Astrocyte (in vitro differentiated cells and primary cell): ENCODE measurements around the gene LIMS1. TPM values are rescaled to one million over a fixed set of nuclear protein-coding genes. Genes with fewer than 3 reads are reported as not detected.
"Not testable (repeated sequence)": the region's sequence is repeated elsewhere in the genome, so short reads cannot be mapped to it uniquely, and the experiment has no call there.

Experiments used
- DNase-seq: peaks from one replicate; pipeline ENCODE4 v3.0.0-alpha.2; 2010; ENCODE audit warnings: low read depth
- FAIRE-seq: peaks from 2 replicates; lab custom pipeline; 2011; peaks lifted over from hg19 to GRCh38; lab: Jason Lieb, UNC
- H2AFZ ChIP-seq: 2 replicates; pipeline ENCODE4 v1.6.0; 2012; ENCODE audit warnings: low read depth, low read length, inconsistent platforms
- H3K27ac ChIP-seq: 2 replicates; pipeline ENCODE4 v1.5.1; 2011; ENCODE audit warnings: low read depth, low read length, inconsistent platforms
- H3K27me3 ChIP-seq: 2 replicates; pipeline ENCODE4 v1.6.0; 2011; ENCODE audit warnings: low read length, inconsistent platforms; ENCODE audit not compliant: insufficient read depth
- H3K36me3 ChIP-seq: 2 replicates; pipeline ENCODE4 v1.5.1; 2011; ENCODE audit warnings: low read length, inconsistent platforms; ENCODE audit not compliant: insufficient read depth
- H3K4me1 ChIP-seq: 2 replicates; pipeline ENCODE4 v1.5.1; 2011; ENCODE audit warnings: low read length, inconsistent platforms; ENCODE audit not compliant: insufficient read depth
- H3K4me2 ChIP-seq: 2 replicates; pipeline ENCODE4 v1.6.0; 2012; ENCODE audit warnings: low read length, inconsistent platforms
- H3K4me3 ChIP-seq: 2 replicates; pipeline ENCODE4 v1.5.1; 2011; ENCODE audit warnings: low read depth, mild to moderate bottlenecking, low read length, inconsistent platforms; ENCODE audit not compliant: insufficient read depth
- H3K79me2 ChIP-seq: 2 replicates; pipeline ENCODE4 v1.6.0; 2012; ENCODE audit warnings: mild to moderate bottlenecking, low read length, inconsistent platforms; ENCODE audit not compliant: insufficient read depth
- H3K9ac ChIP-seq: 2 replicates; pipeline ENCODE4 v1.6.0; 2012; ENCODE audit warnings: mild to moderate bottlenecking, low read length, inconsistent platforms
- H3K9me3 ChIP-seq: 2 replicates; pipeline ENCODE4 v1.5.1; 2012; ENCODE audit warnings: low read depth, mild to moderate bottlenecking, low read length, inconsistent platforms; ENCODE audit not compliant: insufficient read depth
- H4K20me1 ChIP-seq: 2 replicates; pipeline ENCODE4 v1.6.0; 2012; ENCODE audit warnings: low read length, inconsistent platforms; ENCODE audit not compliant: insufficient read depth
- H3K27ac Mint-ChIP-seq: one replicate; pipeline ENCODE4 v1.8.0; 2021; ENCODE audit warnings: mild to moderate bottlenecking, mixed read lengths; ENCODE audit not compliant: unreplicated experiment
- H3K27me3 Mint-ChIP-seq: one replicate; pipeline ENCODE4 v1.8.0; 2021; ENCODE audit warnings: low read depth, mixed read lengths; ENCODE audit not compliant: unreplicated experiment
- H3K36me3 Mint-ChIP-seq: one replicate; pipeline ENCODE4 v1.8.0; 2021; ENCODE audit warnings: low read depth, mixed read lengths; ENCODE audit not compliant: unreplicated experiment
- H3K4me1 Mint-ChIP-seq: one replicate; pipeline ENCODE4 v1.8.0; 2021; ENCODE audit warnings: low read depth, mixed read lengths; ENCODE audit not compliant: unreplicated experiment
- H3K4me3 Mint-ChIP-seq: one replicate; pipeline ENCODE4 v1.8.0; 2021; ENCODE audit warnings: mild to moderate bottlenecking, moderate library complexity, mixed read lengths; ENCODE audit not compliant: unreplicated experiment
- H3K9me3 Mint-ChIP-seq: one replicate; pipeline ENCODE4 v1.8.0; 2021; ENCODE audit warnings: mild to moderate bottlenecking, mixed read lengths; ENCODE audit not compliant: unreplicated experiment
- EZH2 ChIP-seq: IDR thresholded peaks from 2 replicates; pipeline ENCODE4 v1.6.1; 2012; ENCODE audit warnings: mild to moderate bottlenecking, low read length, inconsistent platforms; ENCODE audit not compliant: insufficient read depth
- total RNA-seq: library from RNA; stranded (reverse); gene quantifications from 2 replicates; pipeline ENCODE4 v1.2.1, GENCODE V29; 2021
- TF ChIP-seq, protein P1 (sequence below): IDR thresholded peaks from 2 replicates; pipeline ENCODE4 v1.5.1; 2011; ENCODE audit warnings: low read depth, mild to moderate bottlenecking, inconsistent platforms, low read length, moderate library complexity; ENCODE audit not compliant: insufficient read depth

The LIMS1 gene
- total RNA-seq, 1 donor from 2014 or later, result 205 TPM

DNA sequence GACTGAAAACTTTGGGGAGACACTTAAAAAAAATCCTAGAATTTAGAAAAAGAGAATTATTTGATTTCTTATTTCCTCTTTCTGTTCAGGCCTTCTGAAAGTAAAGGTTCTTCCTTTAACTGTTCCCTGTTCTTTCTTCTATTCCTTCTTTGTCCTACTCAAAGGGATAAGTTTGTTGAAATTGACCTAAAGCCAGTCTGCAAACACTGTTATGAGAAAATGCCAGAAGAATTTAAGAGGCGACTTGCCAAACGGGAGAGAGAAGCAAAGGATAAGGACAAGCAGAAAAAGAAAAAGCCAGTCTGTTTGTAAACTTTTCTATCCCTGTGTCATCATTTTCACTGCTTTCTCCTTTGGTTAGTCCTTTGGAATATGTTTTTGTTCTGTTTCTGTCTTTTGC is 146.5 kb downstream of the LIMS1 start:
- FAIRE-seq, H3K27me3 Mint-ChIP-seq: not testable (repeated sequence)

DNA sequence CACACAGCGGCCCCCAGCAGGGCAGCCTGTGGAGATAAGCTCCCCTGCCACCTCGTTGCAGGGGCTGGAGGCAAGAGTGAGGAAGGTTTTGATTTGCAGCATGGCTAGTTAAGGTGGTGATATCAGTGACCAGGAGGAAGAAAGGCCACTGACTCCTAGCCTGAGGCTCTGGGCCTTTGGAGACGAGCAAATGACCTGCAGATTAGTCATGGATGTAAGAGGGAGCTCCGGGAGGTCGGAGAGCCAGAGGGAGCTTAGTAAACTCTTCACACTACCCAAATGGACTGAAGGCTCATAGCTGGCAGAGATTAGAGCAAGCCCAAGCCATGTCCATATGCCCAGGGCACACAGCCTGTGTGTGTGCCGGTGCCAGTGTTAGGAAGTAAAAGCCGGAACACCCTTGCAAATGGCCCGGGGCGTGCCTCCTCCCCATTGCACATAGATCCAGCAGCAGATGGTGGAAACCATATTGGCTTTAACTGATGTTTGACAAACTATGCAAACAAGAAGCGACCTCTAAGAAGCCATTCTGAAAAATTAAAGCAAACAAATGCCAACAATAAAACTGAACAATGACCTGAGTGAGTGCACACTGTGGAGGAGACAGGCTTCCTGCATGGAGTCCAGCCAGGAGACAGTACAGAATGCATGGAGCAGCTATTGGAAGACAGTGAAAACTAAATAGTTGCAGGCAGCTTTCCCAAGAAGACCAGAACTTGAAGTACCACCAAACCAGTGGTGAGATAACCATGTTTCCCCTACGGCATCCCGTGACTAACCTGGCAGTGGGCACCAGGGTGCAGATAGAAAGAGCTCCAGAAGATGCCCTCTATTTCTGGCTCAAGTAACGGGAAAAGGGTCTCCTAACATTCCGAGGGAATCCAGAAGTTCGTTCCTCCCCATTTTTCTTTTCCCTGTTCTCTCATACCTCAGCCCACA is 154.8 kb downstream of the LIMS1 start:
- not testable (repeated sequence) for H4K20me1 ChIP-seq, H2AFZ ChIP-seq, H3K4me2 ChIP-seq, H3K4me3 Mint-ChIP-seq, H3K27me3 ChIP-seq, H3K4me1 ChIP-seq, H3K9me3 Mint-ChIP-seq, H3K4me3 ChIP-seq, DNase-seq, H3K27me3 Mint-ChIP-seq, H3K9ac ChIP-seq, H3K9me3 ChIP-seq, H3K4me1 Mint-ChIP-seq, H3K36me3 ChIP-seq, FAIRE-seq, H3K27ac ChIP-seq, H3K79me2 ChIP-seq, H3K36me3 Mint-ChIP-seq, H3K27ac Mint-ChIP-seq

More for the DNA sequence above, 146.5 kb downstream of the LIMS1 start:
- H4K20me1 ChIP-seq, H3K9ac ChIP-seq, H3K79me2 ChIP-seq, H3K4me3 ChIP-seq, H3K4me1 ChIP-seq, H3K9me3 ChIP-seq, H3K27ac Mint-ChIP-seq, H3K9me3 Mint-ChIP-seq, H3K4me2 ChIP-seq, H3K27me3 ChIP-seq, H2AFZ ChIP-seq, H3K4me3 Mint-ChIP-seq, DNase-seq, H3K27ac ChIP-seq: not testable (repeated sequence)
- Mint-ChIP-seq H3K4me1 (peaks cover 16% of the 10 kb centered on the region), H3K36me3 (peaks cover 10% of the 10 kb centered on the region)
- H3K36me3 ChIP-seq, result peaks cover 26% of the 10 kb centered on the region

GRCh38 chr2:108690001-108690400 is 155.7 kb downstream of the LIMS1 start:
- not testable (repeated sequence) for H3K27ac Mint-ChIP-seq, H3K27me3 ChIP-seq, H3K79me2 ChIP-seq, H3K4me3 Mint-ChIP-seq, H3K9ac ChIP-seq, H2AFZ ChIP-seq, H3K4me3 ChIP-seq, H3K4me1 ChIP-seq, H3K4me1 Mint-ChIP-seq, H4K20me1 ChIP-seq, H3K36me3 ChIP-seq, DNase-seq, H3K4me2 ChIP-seq, H3K27me3 Mint-ChIP-seq, FAIRE-seq, H3K36me3 Mint-ChIP-seq, H3K9me3 Mint-ChIP-seq, H3K9me3 ChIP-seq, H3K27ac ChIP-seq

- no peak overlapping the region for H2AFZ ChIP-seq
- no peak overlapping the region for H3K4me2 ChIP-seq
- FAIRE-seq (no peak), DNase-seq (no peak)
- no peak for TF ChIP-seq EZH2
- TF ChIP-seq, protein P1, sequence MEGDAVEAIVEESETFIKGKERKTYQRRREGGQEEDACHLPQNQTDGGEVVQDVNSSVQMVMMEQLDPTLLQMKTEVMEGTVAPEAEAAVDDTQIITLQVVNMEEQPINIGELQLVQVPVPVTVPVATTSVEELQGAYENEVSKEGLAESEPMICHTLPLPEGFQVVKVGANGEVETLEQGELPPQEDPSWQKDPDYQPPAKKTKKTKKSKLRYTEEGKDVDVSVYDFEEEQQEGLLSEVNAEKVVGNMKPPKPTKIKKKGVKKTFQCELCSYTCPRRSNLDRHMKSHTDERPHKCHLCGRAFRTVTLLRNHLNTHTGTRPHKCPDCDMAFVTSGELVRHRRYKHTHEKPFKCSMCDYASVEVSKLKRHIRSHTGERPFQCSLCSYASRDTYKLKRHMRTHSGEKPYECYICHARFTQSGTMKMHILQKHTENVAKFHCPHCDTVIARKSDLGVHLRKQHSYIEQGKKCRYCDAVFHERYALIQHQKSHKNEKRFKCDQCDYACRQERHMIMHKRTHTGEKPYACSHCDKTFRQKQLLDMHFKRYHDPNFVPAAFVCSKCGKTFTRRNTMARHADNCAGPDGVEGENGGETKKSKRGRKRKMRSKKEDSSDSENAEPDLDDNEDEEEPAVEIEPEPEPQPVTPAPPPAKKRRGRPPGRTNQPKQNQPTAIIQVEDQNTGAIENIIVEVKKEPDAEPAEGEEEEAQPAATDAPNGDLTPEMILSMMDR, result no peak
- H3K4me3 ChIP-seq, result no peak overlapping the region
- no peaks in the 10 kb centered on the region for H3K9me3 ChIP-seq
- no peaks in the 10 kb centered on the region for H3K79me2 ChIP-seq
- Mint-ChIP-seq H3K9me3 (no peaks in the 10 kb centered on the region), H3K4me3 (no peak overlapping the region), H3K27me3 (no peaks in the 10 kb centered on the region), H3K27ac (no peak overlapping the region), H3K36me3 (peaks cover 2% of the 10 kb centered on the region), H3K4me1 (peaks cover 3% of the 10 kb centered on the region)
- H3K4me1 ChIP-seq, result no peaks in the 10 kb centered on the region
- no peaks in the 10 kb centered on the region for H4K20me1 ChIP-seq
- H3K36me3 ChIP-seq, result no peaks in the 10 kb centered on the region
- H3K9ac ChIP-seq, result no peak overlapping the region
- H3K27me3 ChIP-seq, result no peaks in the 10 kb centered on the region
- no peak overlapping the region for H3K27ac ChIP-seq
Observed at GRCh38 chr2:108691447-108691846, 157.2 kb downstream of the LIMS1 start.
